CD14-positive monocyte (primary cell): ENCODE measurements around the gene ACBD4. TPM values are rescaled to one million over a fixed set of nuclear protein-coding genes. Genes with fewer than 3 reads are reported as not detected.
A peak's percentile ranks its signal among the peaks of the same experiment; 100 is the strongest.

Source experiments
- DNase-seq, 3 donors: peaks; one replicate each; pipeline ENCODE4 v3.0.0-alpha.2; 2011 to 2022
- H2AFZ ChIP-seq: 2 replicates; pipeline ENCODE4 v1.6.0; 2012; ENCODE audit warnings: mild to moderate bottlenecking, low read depth, low read length, inconsistent platforms; ENCODE audit not compliant: insufficient read depth, poor library complexity, severe bottlenecking
- H3K27ac ChIP-seq, 2 donors: 1 replicate in 1 of 2; 2 replicates in 1 of 2; pipeline ENCODE4 v1.5.1; 2012 to 2013; ENCODE audit warnings: low read length in 2 of 2, control low read depth in 1 of 2, inconsistent platforms in 1 of 2, low read depth in 1 of 2, mild to moderate bottlenecking in 1 of 2
- H3K27me3 ChIP-seq, 2 donors: one replicate each; pipeline versions ENCODE4 v1.6.0 to v1.6.1; 2011 to 2013; ENCODE audit warnings: low read length in 2 of 2; ENCODE audit not compliant: control insufficient read depth in 2 of 2, insufficient read depth in 2 of 2
- H3K36me3 ChIP-seq, 2 donors: replicated peaks in 1 of 2; 1 replicate in 1 of 2; 2 replicates in 1 of 2; pipeline versions ENCODE4 v1.5.1 to v1.6.1; 2012 to 2013; ENCODE audit warnings: low read length in 2 of 2, control low read depth in 1 of 2, inconsistent platforms in 1 of 2, mild to moderate bottlenecking in 1 of 2; ENCODE audit not compliant: insufficient read depth in 2 of 2, control insufficient read depth in 1 of 2
- H3K4me1 ChIP-seq, 2 donors: 1 replicate in 1 of 2; 2 replicates in 1 of 2; pipeline versions ENCODE4 v1.5.1 to v1.6.1; 2012 to 2013; ENCODE audit warnings: low read length in 2 of 2, control low read depth in 1 of 2, inconsistent platforms in 1 of 2, mild to moderate bottlenecking in 1 of 2, moderate library complexity in 1 of 2; ENCODE audit not compliant: insufficient read depth in 2 of 2, control insufficient read depth in 1 of 2
- H3K4me2 ChIP-seq: replicated peaks from 2 replicates; pipeline ENCODE3; 2012; ENCODE audit warnings: low read length, moderate library complexity, mild to moderate bottlenecking; ENCODE audit not compliant: poor library complexity, severe bottlenecking; ENCODE audit errors: extremely low read depth
- H3K4me3 ChIP-seq, 3 experiments: fragments of 200-600 bp in 1 of 3; sonication (generic) in 1 of 3; replicated peaks in 1 of 3; 1 replicate in 2 of 3; 2 replicates in 1 of 3; pipeline ENCODE4 v1.5.1; 2011 to 2013; ENCODE audit warnings: low read length in 3 of 3, mild to moderate bottlenecking in 3 of 3, control low read depth in 2 of 3, low read depth in 2 of 3, inconsistent platforms in 1 of 3, moderate library complexity in 1 of 3
- H3K79me2 ChIP-seq: 2 replicates; pipeline ENCODE4 v1.6.0; 2012; ENCODE audit warnings: mild to moderate bottlenecking, control low read depth, inconsistent platforms, low read length, moderate library complexity; ENCODE audit not compliant: insufficient read depth
- H3K9ac ChIP-seq: 2 replicates; pipeline ENCODE4 v1.6.0; 2017; ENCODE audit warnings: low read length, mild to moderate bottlenecking; ENCODE audit not compliant: insufficient read depth, poor library complexity, severe bottlenecking
- H3K9me3 ChIP-seq, 2 donors: replicated peaks in 1 of 2; 1 replicate in 1 of 2; 2 replicates in 1 of 2; pipeline versions ENCODE4 v1.5.1 to v1.6.1; 2012 to 2013; ENCODE audit warnings: low read length in 2 of 2, control low read depth in 1 of 2; ENCODE audit not compliant: control insufficient read depth in 1 of 2, insufficient read depth in 1 of 2
- H4K20me1 ChIP-seq: 2 replicates; pipeline ENCODE4 v1.6.0; 2012; ENCODE audit warnings: mild to moderate bottlenecking, low read length, control low read depth, moderate library complexity; ENCODE audit not compliant: insufficient read depth
- H3K27ac Mint-ChIP-seq, 7 donors: one replicate each; pipeline ENCODE4 v1.8.0; 2020; ENCODE audit warnings: mild to moderate bottlenecking in 7 of 7, mixed read lengths in 7 of 7, moderate library complexity in 6 of 7, inconsistent platforms in 2 of 7
- H3K27me3 Mint-ChIP-seq, 3 donors: one replicate each; pipeline ENCODE4 v1.8.0; 2021 to 2022; ENCODE audit warnings: low read depth in 3 of 3, mild to moderate bottlenecking in 3 of 3, mixed read lengths in 3 of 3, moderate library complexity in 3 of 3, inconsistent platforms in 1 of 3
- H3K36me3 Mint-ChIP-seq, 2 donors: one replicate each; pipeline ENCODE4 v1.8.0; 2020; ENCODE audit warnings: mixed read lengths in 2 of 2, inconsistent platforms in 1 of 2, mild to moderate bottlenecking in 1 of 2
- H3K4me1 Mint-ChIP-seq: one replicate; pipeline ENCODE4 v1.8.0; 2020; ENCODE audit warnings: mild to moderate bottlenecking, mixed read lengths
- H3K4me3 Mint-ChIP-seq, 2 donors: one replicate each; pipeline ENCODE4 v1.8.0; 2020; ENCODE audit warnings: mild to moderate bottlenecking in 2 of 2, mixed read lengths in 2 of 2, moderate library complexity in 1 of 2
- H3K9me3 Mint-ChIP-seq, 7 donors: one replicate each; pipeline ENCODE4 v1.8.0; 2020 to 2022; ENCODE audit warnings: mixed read lengths in 7 of 7, mild to moderate bottlenecking in 6 of 7, moderate library complexity in 6 of 7, inconsistent platforms in 2 of 7
- WGBS: methylation state at CpG from one replicate; pipeline ENCODE4 v1.1.5; 2013; ENCODE audit warnings: missing lambda C conversion rate; ENCODE audit not compliant: insufficient coverage; 5-methylcytosine and 5-hydroxymethylcytosine counted together
- intact Hi-C, 2 donors: fragments of 100-400 bp; cut with micrococcal nuclease; formaldehyde crosslinking; loops; one replicate each; pipeline versions ENCODE4 v1.15.0 to v1.15.1; 2023
- polyA plus RNA-seq, 3 donors: library from polyadenylated mRNA; depleted of rRNA in 1 of 3; unstranded in 2 of 3; stranded (reverse) in 1 of 3; fragments of 300-500 nt in 2 of 3; fragments of >200 nt in 1 of 3; fragmentation: Illumina TruSeq in 2 of 3; gene quantifications; 1 replicate in 2 of 3; 2 replicates in 1 of 3; pipeline ENCODE4 v1.2.3, GENCODE V29; 2012 to 2021
- TF ChIP-seq, protein P1 (sequence below): fragments of 200-600 bp; IDR thresholded peaks from one replicate; pipeline ENCODE4 v1.8.0; 2022; ENCODE audit warnings: antibody characterized with exemption, mild to moderate bottlenecking

Gene ACBD4
- polyA plus RNA-seq, 3 donors, result 4.8 to 7.4 (median 6.2) TPM

DNA sequence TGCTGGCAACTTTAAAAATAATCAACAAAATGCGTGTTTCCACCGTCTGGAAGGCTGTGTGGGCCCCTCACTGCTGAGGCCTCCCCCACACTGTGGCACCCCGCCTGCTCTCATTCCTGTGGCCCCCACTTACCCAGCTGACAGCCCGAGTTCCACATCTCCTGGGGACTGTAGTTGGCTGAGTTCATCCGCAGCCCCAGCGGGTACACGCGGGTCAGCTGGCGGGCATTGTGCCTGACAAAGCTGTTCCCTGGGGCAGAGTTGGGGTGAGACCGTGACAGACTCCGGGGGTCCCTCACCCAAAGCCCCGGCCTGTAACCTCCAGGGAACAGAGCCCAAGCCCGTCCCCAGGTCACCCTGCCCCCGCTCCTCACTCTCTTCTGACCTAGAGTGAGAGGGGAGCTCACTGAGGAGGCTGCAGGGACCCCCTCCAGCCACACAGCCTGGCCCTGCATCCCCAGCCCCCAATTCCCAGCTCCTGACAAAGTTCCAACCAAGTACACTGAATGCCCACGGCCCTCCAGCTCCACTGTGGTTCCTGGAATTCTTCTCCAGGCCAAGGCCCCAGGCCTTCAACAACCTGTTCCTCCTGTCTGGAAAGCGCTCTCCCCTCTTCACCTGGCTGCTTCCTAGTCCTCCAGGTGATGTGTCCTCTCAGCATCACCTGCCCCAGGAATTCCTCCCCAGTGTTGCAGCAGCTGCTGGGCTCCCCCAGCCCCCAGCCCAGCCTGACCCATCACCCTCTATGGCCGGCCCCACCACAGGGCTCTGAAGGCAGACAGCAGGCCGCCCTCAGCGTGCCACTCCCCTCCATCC lies 21.2 kb upstream of the ACBD4 start:
- WGBS, result 95% methylated on average over 14 of the region's 19 CpGs
- TF ChIP-seq, protein P1, sequence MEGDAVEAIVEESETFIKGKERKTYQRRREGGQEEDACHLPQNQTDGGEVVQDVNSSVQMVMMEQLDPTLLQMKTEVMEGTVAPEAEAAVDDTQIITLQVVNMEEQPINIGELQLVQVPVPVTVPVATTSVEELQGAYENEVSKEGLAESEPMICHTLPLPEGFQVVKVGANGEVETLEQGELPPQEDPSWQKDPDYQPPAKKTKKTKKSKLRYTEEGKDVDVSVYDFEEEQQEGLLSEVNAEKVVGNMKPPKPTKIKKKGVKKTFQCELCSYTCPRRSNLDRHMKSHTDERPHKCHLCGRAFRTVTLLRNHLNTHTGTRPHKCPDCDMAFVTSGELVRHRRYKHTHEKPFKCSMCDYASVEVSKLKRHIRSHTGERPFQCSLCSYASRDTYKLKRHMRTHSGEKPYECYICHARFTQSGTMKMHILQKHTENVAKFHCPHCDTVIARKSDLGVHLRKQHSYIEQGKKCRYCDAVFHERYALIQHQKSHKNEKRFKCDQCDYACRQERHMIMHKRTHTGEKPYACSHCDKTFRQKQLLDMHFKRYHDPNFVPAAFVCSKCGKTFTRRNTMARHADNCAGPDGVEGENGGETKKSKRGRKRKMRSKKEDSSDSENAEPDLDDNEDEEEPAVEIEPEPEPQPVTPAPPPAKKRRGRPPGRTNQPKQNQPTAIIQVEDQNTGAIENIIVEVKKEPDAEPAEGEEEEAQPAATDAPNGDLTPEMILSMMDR, result no peak
- no peak for DNase-seq
- Histone ChIP-seq H4K20me1 (peaks cover 1% of the 10 kb centered on the region), H3K27ac (no peak overlapping the region), H2AFZ (no peak overlapping the region), H3K4me2 (no peak overlapping the region), H3K4me1 (no peaks in the 10 kb centered on the region), H3K9me3 (no peaks in the 10 kb centered on the region), H3K27me3 (no peaks in the 10 kb centered on the region), H3K9ac (no peak overlapping the region), H3K36me3 (peaks cover 0 to under 1% of the 10 kb centered on the region in 2 donors), H3K79me2 (no peaks in the 10 kb centered on the region), H3K4me3 (no peak overlapping the region)
- no peaks in the 10 kb centered on the region for H3K36me3 Mint-ChIP-seq
- H3K27ac Mint-ChIP-seq, result peak overlapping the region in 1 of 7 donors; percentile 61
- H3K4me3 Mint-ChIP-seq, result no peak overlapping the region
- peaks cover 0 to 1% (median 0%) of the 10 kb centered on the region in 7 donors for H3K9me3 Mint-ChIP-seq
- no peaks in the 10 kb centered on the region for H3K4me1 Mint-ChIP-seq
- H3K27me3 Mint-ChIP-seq, result peaks cover 5 to 10% (median 9%) of the 10 kb centered on the region in 3 donors
- intact Hi-C loops, result no loop called here

DNA sequence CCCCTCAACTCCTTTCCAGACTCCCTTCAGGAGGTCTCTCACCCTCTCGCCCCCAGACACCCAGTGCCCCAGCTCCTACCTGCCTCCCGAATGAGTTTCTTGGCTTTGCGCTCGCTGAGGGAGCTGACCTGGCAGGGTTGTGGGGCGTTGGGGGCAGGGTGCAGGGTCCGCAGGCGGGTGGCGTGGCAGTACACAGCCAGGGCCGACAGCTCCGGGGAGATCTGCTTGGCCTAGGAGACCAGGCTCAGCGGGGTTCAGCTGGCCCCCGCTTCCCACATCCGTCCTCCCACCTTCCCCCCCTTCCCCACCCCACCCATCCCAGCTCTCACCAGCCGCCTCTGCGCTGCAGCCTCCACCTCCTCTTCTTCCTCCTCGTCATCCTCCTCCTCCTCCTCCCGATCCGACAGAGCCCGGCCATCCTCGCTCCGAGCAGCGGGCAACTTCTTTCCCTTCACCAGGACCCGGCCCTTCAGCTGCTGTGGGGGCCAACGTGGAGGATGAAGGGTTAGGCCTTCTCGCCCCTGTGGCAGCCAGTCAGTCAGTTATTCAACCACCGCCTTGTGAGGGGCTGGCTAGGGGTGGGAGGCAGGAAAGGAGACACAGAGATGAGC lies 20.4 kb upstream of the ACBD4 start:
- peaks cover 8 to 15% (median 10%) of the 10 kb centered on the region in 3 donors for H3K27me3 Mint-ChIP-seq
- no peak overlapping the region for H3K4me2 ChIP-seq
- H3K4me1 Mint-ChIP-seq, result no peaks in the 10 kb centered on the region
- H4K20me1 ChIP-seq, result no peaks in the 10 kb centered on the region
- H3K9me3 Mint-ChIP-seq, result peaks cover 0 to 1% (median 0%) of the 10 kb centered on the region in 7 donors
- DNase-seq, result no peak
- H3K4me1 ChIP-seq, result no peaks in the 10 kb centered on the region
- H3K4me3 Mint-ChIP-seq, result no peak overlapping the region
- no peak overlapping the region for H2AFZ ChIP-seq
- H3K9ac ChIP-seq, result no peak overlapping the region
- no peak overlapping the region for H3K4me3 ChIP-seq
- H3K36me3 Mint-ChIP-seq, result peaks cover 0 to 2% of the 10 kb centered on the region in 2 donors
- H3K36me3 ChIP-seq, result no peaks in the 10 kb centered on the region
- TF ChIP-seq, protein P1, result no peak
- no peaks in the 10 kb centered on the region for H3K9me3 ChIP-seq
- 95% methylated on average over 17 of the region's 26 CpGs for WGBS
- H3K27ac ChIP-seq, result no peak overlapping the region
- H3K27ac Mint-ChIP-seq, result no peak overlapping the region
- peaks cover 0 to 4% of the 10 kb centered on the region in 2 donors for H3K27me3 ChIP-seq
- intact Hi-C loops, result no loop called here
- no peaks in the 10 kb centered on the region for H3K79me2 ChIP-seq
